ENCODE results near the gene ZNF365. TPM values are rescaled to one million over a fixed set of nuclear protein-coding genes. Genes with fewer than 3 reads are reported as not detected.

ZNF365 gene
- total RNA-seq, 2 experiments from 2014 or later = not detected

DNA sequence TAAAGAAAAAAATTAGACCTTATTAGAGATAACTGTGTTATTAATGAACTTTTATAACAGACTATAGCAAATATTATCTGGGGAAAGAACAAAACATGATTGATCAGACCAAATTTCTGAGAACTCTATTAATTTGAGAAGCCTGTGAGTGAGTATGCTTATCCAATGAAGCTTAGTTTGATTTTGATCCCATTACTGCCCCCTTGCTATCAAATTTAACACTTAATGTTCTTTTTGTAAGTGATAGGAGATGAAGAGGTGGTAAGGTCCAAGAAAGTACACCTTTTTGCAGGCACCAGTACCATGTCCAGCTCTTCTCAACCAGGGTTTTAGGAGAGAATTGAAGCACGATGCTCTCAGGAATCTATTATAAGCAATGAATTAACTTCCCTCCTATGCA is 49.9 kb downstream of the ZNF365 start:
- no peak for DNase-seq
- H3K27ac Mint-ChIP-seq = no peak overlapping the region
- H3K36me3 Mint-ChIP-seq = no peaks in the 10 kb centered on the region
- H3K9me3 Mint-ChIP-seq = peaks cover 8% of the 10 kb centered on the region
- H3K27me3 Mint-ChIP-seq = peaks cover 6% of the 10 kb centered on the region
- peaks cover 13% of the 10 kb centered on the region for H3K4me1 Mint-ChIP-seq
- no peak overlapping the region for H3K4me3 Mint-ChIP-seq

- Mint-ChIP-seq H3K4me1 (peaks cover 13% of the 10 kb centered on the region), H3K27ac (no peak overlapping the region), H3K36me3 (no peaks in the 10 kb centered on the region), H3K27me3 (peaks cover 4% of the 10 kb centered on the region), H3K4me3 (no peak overlapping the region), H3K9me3 (peaks cover 9% of the 10 kb centered on the region)
- peak; percentile 35 for DNase-seq
These were observed 51.9 kb downstream of the ZNF365 start for GRCh38 chr10:62426086-62426485.

DNA sequence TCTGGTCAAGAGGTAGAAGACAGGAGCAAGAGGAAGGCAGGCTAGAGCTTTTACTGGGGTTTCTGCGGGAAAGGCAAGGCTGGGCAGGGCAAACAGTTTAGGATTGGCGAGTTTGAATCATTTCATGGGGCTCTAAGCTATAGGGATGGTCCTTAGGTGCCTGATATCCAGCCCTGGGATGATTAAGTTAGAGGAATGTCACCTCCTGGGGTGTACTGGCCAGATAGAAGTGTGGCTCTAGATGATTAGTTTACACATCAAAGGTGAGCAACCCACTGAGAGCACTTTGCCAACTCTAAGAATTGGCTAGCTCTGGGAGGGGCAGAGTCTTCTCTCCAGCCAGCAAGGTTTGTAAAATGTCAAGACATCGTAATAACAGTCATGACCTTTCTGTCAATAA is 52.4 kb downstream of the ZNF365 start:
- Mint-ChIP-seq H3K4me3 (no peak overlapping the region), H3K36me3 (no peaks in the 10 kb centered on the region), H3K27ac (peak overlapping the region; percentile 6), H3K9me3 (peaks cover 9% of the 10 kb centered on the region), H3K4me1 (peaks cover 13% of the 10 kb centered on the region), H3K27me3 (peaks cover 4% of the 10 kb centered on the region)
- DNase-seq = no peak

DNA sequence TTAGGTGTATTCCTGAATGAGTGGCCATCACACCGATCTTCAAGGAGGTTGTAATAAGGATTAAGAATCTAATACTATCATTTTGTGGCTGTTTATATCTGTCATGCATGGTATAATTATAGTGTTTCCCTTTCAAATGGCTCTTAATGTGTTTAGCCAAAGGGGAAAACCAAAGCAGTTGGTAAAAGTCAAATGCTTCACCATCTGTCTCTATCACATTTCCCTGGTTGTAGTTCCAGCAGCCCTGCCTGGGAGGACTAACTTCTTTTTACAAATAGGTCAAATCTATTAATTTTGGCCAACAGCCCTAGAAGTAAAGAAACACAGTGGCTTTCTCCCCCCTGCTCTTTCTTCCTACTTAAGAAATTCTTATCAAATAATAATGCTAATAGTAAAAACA is 56.7 kb downstream of the ZNF365 start:
- H3K27ac Mint-ChIP-seq = no peak overlapping the region
- H3K27me3 Mint-ChIP-seq = peaks cover 4% of the 10 kb centered on the region
- H3K9me3 Mint-ChIP-seq = peaks cover 9% of the 10 kb centered on the region
- H3K4me1 Mint-ChIP-seq = peaks cover 26% of the 10 kb centered on the region
- H3K36me3 Mint-ChIP-seq = no peaks in the 10 kb centered on the region
- DNase-seq = no peak
- no peak overlapping the region for H3K4me3 Mint-ChIP-seq

- peaks cover 2% of the 10 kb centered on the region for H3K27me3 Mint-ChIP-seq
- H3K4me1 Mint-ChIP-seq = peaks cover 18% of the 10 kb centered on the region
- H3K9me3 Mint-ChIP-seq = peaks cover 6% of the 10 kb centered on the region
- H3K36me3 Mint-ChIP-seq = no peaks in the 10 kb centered on the region
- peak; percentile 57 for DNase-seq
- no peak overlapping the region for H3K4me3 Mint-ChIP-seq
- peak overlapping the region; percentile 34 for H3K27ac Mint-ChIP-seq
These were observed 59.1 kb downstream of the ZNF365 start for GRCh38 chr10:62433181-62433692.

DNA sequence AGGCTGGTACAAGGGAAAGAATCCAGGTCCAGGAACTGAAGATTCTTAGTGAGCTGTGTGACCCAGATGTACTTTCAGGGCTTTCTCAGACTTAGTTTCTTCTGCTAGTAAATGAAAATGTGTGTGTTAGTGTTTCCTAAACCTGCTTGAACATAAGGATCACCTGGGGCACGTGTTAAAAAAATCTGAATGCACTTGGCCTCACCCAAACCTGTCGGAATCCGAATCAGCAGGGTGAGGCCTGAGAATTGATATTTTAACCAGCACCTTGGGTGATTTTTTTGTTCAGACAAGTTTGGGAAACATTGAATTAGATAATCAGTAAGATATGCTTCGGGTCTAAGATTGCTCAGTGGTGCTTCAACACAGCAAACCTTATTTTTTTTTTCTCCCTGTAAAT is 59.7 kb downstream of the ZNF365 start:
- Mint-ChIP-seq H3K9me3 (peaks cover 2% of the 10 kb centered on the region), H3K36me3 (no peaks in the 10 kb centered on the region), H3K4me3 (no peak overlapping the region), H3K27me3 (no peaks in the 10 kb centered on the region), H3K27ac (no peak overlapping the region), H3K4me1 (peaks cover 18% of the 10 kb centered on the region)
- DNase-seq = no peak

DNA sequence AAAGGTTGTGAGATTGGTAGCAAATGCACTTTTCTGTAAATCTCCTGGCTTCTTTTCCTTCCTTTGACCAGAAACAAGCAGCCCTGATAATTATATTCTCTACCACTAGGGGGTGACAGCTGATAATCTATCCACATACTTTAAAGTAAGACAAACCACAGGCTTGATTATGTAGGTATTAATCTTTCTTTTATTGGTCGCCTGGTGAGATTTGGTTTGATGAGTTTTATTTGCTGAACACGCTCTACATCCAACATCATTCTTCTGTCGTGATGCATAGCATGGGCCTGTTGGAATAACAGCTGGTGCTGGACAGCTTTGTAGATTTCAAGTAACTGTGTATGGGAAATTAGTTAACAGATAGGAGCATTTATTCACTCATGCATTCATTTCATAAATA is 63.5 kb downstream of the ZNF365 start:
- no peak overlapping the region for H3K4me3 Mint-ChIP-seq
- no peak for DNase-seq
- H3K27me3 Mint-ChIP-seq = no peaks in the 10 kb centered on the region
- peaks cover 14% of the 10 kb centered on the region for H3K4me1 Mint-ChIP-seq
- no peaks in the 10 kb centered on the region for H3K9me3 Mint-ChIP-seq
- H3K27ac Mint-ChIP-seq = no peak overlapping the region
- H3K36me3 Mint-ChIP-seq = no peaks in the 10 kb centered on the region

GRCh38 chr10:62442006-62442405 is 67.8 kb downstream of the ZNF365 start:
- Mint-ChIP-seq H3K36me3 (no peaks in the 10 kb centered on the region), H3K27me3 (peaks cover 3% of the 10 kb centered on the region), H3K9me3 (peaks cover 3% of the 10 kb centered on the region), H3K4me3 (no peak overlapping the region), H3K4me1 (peaks cover 2% of the 10 kb centered on the region), H3K27ac (no peak overlapping the region)
- no peak for DNase-seq

GRCh38 chr10:62442894-62443669 is 68.9 kb downstream of the ZNF365 start:
- Mint-ChIP-seq H3K4me3 (no peak overlapping the region), H3K36me3 (no peaks in the 10 kb centered on the region), H3K4me1 (no peaks in the 10 kb centered on the region), H3K27me3 (peaks cover 3% of the 10 kb centered on the region), H3K9me3 (peaks cover 3% of the 10 kb centered on the region), H3K27ac (no peak overlapping the region)
- DNase-seq = no peak

DNA sequence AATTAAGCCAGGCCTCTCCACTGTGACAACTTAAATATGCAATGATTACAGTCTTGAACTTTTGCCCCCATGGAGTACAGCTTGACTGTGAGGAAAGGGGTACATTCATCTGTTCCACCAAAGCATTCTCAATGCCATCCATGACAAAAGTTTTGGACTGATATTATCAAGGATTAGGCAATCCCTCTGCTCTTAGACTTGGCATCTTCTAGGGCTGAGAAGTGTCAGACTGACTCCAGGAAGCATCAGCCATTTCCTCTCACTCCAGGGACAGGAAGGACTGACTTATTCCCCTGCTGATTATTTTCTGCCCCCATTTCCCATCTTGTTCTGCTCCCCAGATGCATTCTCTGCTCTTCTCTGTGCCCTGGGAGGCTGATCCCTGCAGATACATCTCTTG is 69.7 kb downstream of the ZNF365 start:
- Mint-ChIP-seq H3K36me3 (no peaks in the 10 kb centered on the region), H3K9me3 (peaks cover 3% of the 10 kb centered on the region), H3K4me3 (no peak overlapping the region), H3K27me3 (peaks cover 3% of the 10 kb centered on the region), H3K4me1 (no peaks in the 10 kb centered on the region), H3K27ac (no peak overlapping the region)
- no peak for DNase-seq

- H3K27me3 Mint-ChIP-seq = peaks cover 6% of the 10 kb centered on the region
- H3K27ac Mint-ChIP-seq = no peak overlapping the region
- no peak for DNase-seq
- H3K9me3 Mint-ChIP-seq = peaks cover 3% of the 10 kb centered on the region
- no peaks in the 10 kb centered on the region for H3K4me1 Mint-ChIP-seq
- H3K4me3 Mint-ChIP-seq = no peak overlapping the region
- no peaks in the 10 kb centered on the region for H3K36me3 Mint-ChIP-seq
These were observed 72.5 kb downstream of the ZNF365 start for GRCh38 chr10:62446627-62447026.

- no peaks in the 10 kb centered on the region for H3K9me3 Mint-ChIP-seq
- no peak overlapping the region for H3K4me3 Mint-ChIP-seq
- no peak for DNase-seq
- no peaks in the 10 kb centered on the region for H3K4me1 Mint-ChIP-seq
- H3K27ac Mint-ChIP-seq = no peak overlapping the region
- H3K36me3 Mint-ChIP-seq = no peaks in the 10 kb centered on the region
- peaks cover 6% of the 10 kb centered on the region for H3K27me3 Mint-ChIP-seq
These were observed 76.9 kb downstream of the ZNF365 start for GRCh38 chr10:62450912-62451610.

DNA sequence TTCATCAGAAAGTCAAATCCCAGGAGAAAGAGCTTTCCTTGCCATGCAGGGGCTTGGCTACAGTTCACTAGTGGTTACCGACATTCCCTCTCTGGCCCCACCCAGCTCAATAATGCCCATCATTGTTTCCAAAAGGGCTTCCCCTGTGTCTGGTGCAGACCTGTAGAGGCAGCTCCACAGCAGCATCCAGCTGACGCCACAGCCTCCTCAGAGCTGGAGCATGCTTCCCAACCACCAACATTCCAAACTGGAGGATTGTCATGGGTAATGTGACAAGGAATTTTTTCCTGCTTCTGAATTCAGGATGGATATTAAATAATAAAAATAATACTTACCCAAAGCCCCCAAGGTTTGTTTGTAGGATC is 77.4 kb downstream of the ZNF365 start:
- Mint-ChIP-seq H3K27me3 (peaks cover 5% of the 10 kb centered on the region), H3K4me3 (no peak overlapping the region), H3K9me3 (no peaks in the 10 kb centered on the region), H3K27ac (no peak overlapping the region), H3K4me1 (no peaks in the 10 kb centered on the region), H3K36me3 (no peaks in the 10 kb centered on the region)
- no peak for DNase-seq
